AG04449 (cell line): Measurements from ENCODE around the gene BPIFB1.

Experiments used
- CTCF ChIA-PET: fragments of 350-600 bp; formaldehyde crosslinking; extraction: SDS; loops from one replicate; lab custom pipeline; 2021; ENCODE audit warnings: antibody characterized with exemption; lab: Yijun Ruan, JAX
- POLR2A ChIA-PET: fragments of 400-600, 350-600 bp; formaldehyde crosslinking; extraction: SDS; loops from one replicate; lab custom pipeline; 2020; ENCODE audit warnings: antibody characterized with exemption, inconsistent platforms; lab: Yijun Ruan, JAX
- DNase-seq: peaks from one replicate; pipeline ENCODE4 v3.0.0-alpha.2; 2010; ENCODE audit warnings: low read depth, low spot score
- H3K4me3 ChIP-seq: 2 replicates; pipeline ENCODE4 v1.5.1; 2011; ENCODE audit warnings: low read depth, mild to moderate bottlenecking, control low read depth, low read length
- CTCF ChIP-seq: IDR thresholded peaks from one replicate; pipeline ENCODE4 v1.5.1; 2011; ENCODE audit warnings: mild to moderate bottlenecking, moderate library complexity, low read length, control low read depth, inconsistent platforms; ENCODE audit not compliant: insufficient read depth; ENCODE audit errors: missing control alignments

BPIFB1 gene

GRCh38 chr20:33239979-33240736 lies 42.9 kb upstream of the BPIFB1 start:
- no peak overlapping the region for H3K4me3 ChIP-seq
- TF ChIP-seq CTCF = no peak
- POLR2A ChIA-PET = no interaction called here
- no peak for DNase-seq
- CTCF ChIA-PET = no interaction called here

DNA sequence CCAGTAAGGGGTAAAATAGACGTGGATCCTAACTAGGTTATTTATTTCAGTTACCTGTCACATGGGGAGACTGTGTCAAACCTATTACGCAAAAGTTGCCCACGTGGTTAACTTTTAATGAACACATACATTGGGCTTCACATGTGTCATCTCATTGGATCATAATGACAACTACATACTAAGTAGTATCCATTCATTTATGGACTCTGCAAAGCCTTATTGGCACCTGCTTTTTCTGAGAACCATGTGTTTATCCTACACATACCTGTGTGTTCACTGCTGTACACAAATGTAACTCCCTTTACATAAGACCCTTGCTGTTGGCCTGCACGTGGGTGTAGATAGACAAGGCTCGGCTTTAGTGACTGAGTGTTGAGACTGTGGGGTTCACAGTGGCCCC lies 42.1 kb upstream of the BPIFB1 start:
- CTCF ChIA-PET = no interaction called here
- no peak for TF ChIP-seq CTCF
- POLR2A ChIA-PET = no interaction called here
- H3K4me3 ChIP-seq = no peak overlapping the region
- no peak for DNase-seq

- CTCF ChIA-PET = no interaction called here
- POLR2A ChIA-PET = no interaction called here
- no peak for DNase-seq
Measured at GRCh38 chr20:33242319-33243100, 40.5 kb upstream of the BPIFB1 start.

DNA sequence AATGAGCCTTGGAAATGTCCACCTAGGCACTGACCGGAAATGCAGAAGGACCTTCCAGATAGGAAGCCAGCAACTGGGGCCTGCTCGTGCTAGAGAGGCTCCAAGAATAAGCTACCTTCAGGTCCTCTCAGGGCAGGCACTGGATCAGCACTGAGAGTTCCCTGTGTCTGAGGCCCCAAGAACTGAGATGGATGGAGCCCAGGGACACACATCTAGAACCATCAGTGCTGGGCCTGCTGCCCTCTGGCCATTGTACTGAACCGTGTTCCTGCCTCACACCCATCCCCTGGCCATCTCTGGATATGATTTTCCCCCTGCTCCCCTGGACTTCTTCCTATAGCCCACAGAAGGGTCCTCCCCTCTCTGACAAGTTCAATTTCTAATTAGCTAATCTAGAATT lies 36.9 kb upstream of the BPIFB1 start:
- CTCF ChIA-PET = interaction anchor here (1.2 kb wide), 1 partner anchor 53 kb away, joined by 3 read pairs; no protein-coding TSS in a partner anchor
- no peak for TF ChIP-seq CTCF
- DNase-seq = no peak
- H3K4me3 ChIP-seq = no peak overlapping the region
- POLR2A ChIA-PET = no interaction called here

More at GRCh38 chr20:33242319-33243100, 40.5 kb upstream of the BPIFB1 start:
- H3K4me3 ChIP-seq = no peak overlapping the region
- TF ChIP-seq CTCF = no peak

- no peak for DNase-seq
- TF ChIP-seq CTCF = no peak
- CTCF ChIA-PET = no interaction called here
- no peak overlapping the region for H3K4me3 ChIP-seq
- POLR2A ChIA-PET = no interaction called here
Measured at GRCh38 chr20:33249456-33249855, 33.6 kb upstream of the BPIFB1 start.

DNA sequence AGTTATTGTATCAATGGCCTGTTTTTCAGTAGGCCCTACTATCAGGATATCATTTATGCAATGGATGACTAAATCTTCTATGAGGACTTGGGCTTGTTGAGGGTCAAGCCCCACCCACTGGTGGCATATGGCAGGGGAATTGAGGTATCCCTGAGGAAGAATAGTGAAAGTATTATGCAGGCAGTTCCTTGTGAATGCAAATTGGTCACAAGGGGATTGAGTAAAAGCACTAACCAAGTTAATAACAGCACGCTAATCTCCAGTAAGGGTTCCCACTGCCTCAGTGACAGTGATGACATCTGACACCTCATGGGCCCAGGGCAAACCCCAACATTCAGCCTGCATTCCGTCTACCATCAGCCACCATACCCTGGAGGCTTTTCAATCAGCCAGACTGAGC lies 32.3 kb upstream of the BPIFB1 start:
- POLR2A ChIA-PET = no interaction called here
- H3K4me3 ChIP-seq = no peak overlapping the region
- DNase-seq = no peak
- CTCF ChIA-PET = no interaction called here
- no peak for TF ChIP-seq CTCF
